ENCODE results near the gene CACNA1D. TPM values are rescaled to one million over a fixed set of nuclear protein-coding genes. Genes with fewer than 3 reads are reported as not detected.

The CACNA1D gene
- total and polyA plus RNA-seq, 2 experiments from 2014 or later = 5.2 to 27.8 TPM

- Histone ChIP-seq H3K79me2 (no peaks in the 10 kb centered on the region), H3K27me3 (no peaks in the 10 kb centered on the region), H3K27ac (no peak overlapping the region), H2AFZ (no peak overlapping the region), H3K9me3 (ENCODE audit: low read depth) (no peaks in the 10 kb centered on the region), H3K9me2 (replicated peaks; ENCODE audit: insufficient read depth) (no peaks in the 10 kb centered on the region), H3K4me2 (no peak overlapping the region), H3K36me3 (replicated peaks; ENCODE audit: insufficient read depth, low read depth) (no peaks in the 10 kb centered on the region), H3K4me3 (no peak overlapping the region), H3K4me1 (ENCODE audit: insufficient read depth) (peaks cover 6% of the 10 kb centered on the region), H4K20me1 (ENCODE audit: insufficient read depth, poor library complexity, severe bottlenecking) (no peaks in the 10 kb centered on the region)
- WGBS (ENCODE audit: low lambda C conversion rate, missing lambda C conversion rate) = 78% methylated on average over 9 of the region's 9 CpGs
- DNase-seq (ENCODE audit: low spot score) = no peak
- TF ChIP-seq EZH2 (IDR thresholded peaks at IDR 0.05; ENCODE audit: borderline replicate concordance) = no peak
- no peak for TF ChIP-seq CTCF (IDR thresholded peaks at IDR 0.05; ENCODE audit: poor library complexity)
These were observed 39.8 kb downstream of the CACNA1D start for GRCh38 chr3:53534216-53534615.

- 65% methylated on average over 13 of the region's 13 CpGs for WGBS (ENCODE audit: low lambda C conversion rate, missing lambda C conversion rate)
- Histone ChIP-seq H3K4me3 (no peak overlapping the region), H3K9me2 (replicated peaks; ENCODE audit: insufficient read depth) (no peaks in the 10 kb centered on the region), H3K27me3 (no peaks in the 10 kb centered on the region), H3K36me3 (replicated peaks; ENCODE audit: insufficient read depth, low read depth) (no peaks in the 10 kb centered on the region), H3K27ac (no peak overlapping the region), H2AFZ (peak overlapping the region; percentile 16), H3K4me1 (ENCODE audit: insufficient read depth) (peaks cover 6% of the 10 kb centered on the region), H4K20me1 (ENCODE audit: insufficient read depth, poor library complexity, severe bottlenecking) (no peaks in the 10 kb centered on the region), H3K4me2 (no peak overlapping the region), H3K79me2 (no peaks in the 10 kb centered on the region), H3K9me3 (ENCODE audit: low read depth) (no peaks in the 10 kb centered on the region)
- TF ChIP-seq EZH2phosphoT487 (IDR thresholded peaks at IDR 0.05; ENCODE audit: low read depth, severe bottlenecking, unreplicated experiment) = no peak
- no peak for TF ChIP-seq EZH2 (IDR thresholded peaks at IDR 0.05; ENCODE audit: borderline replicate concordance)
- TF ChIP-seq CTCF (IDR thresholded peaks at IDR 0.05; ENCODE audit: poor library complexity) = no peak
- DNase-seq (ENCODE audit: low spot score) = no peak
These were observed 40.4 kb downstream of the CACNA1D start for GRCh38 chr3:53534676-53535400.

- WGBS (ENCODE audit: low lambda C conversion rate, missing lambda C conversion rate) = 69% methylated on average over 4 of the region's 4 CpGs
- Histone ChIP-seq H3K27ac (peak overlapping the region; percentile 27), H3K79me2 (no peaks in the 10 kb centered on the region), H3K9me2 (replicated peaks; ENCODE audit: insufficient read depth) (no peaks in the 10 kb centered on the region), H2AFZ (no peak overlapping the region), H3K4me2 (no peak overlapping the region), H3K4me1 (ENCODE audit: insufficient read depth) (peaks cover 6% of the 10 kb centered on the region), H3K9me3 (ENCODE audit: low read depth) (no peaks in the 10 kb centered on the region), H3K27me3 (no peaks in the 10 kb centered on the region), H4K20me1 (ENCODE audit: insufficient read depth, poor library complexity, severe bottlenecking) (no peaks in the 10 kb centered on the region), H3K36me3 (replicated peaks; ENCODE audit: insufficient read depth, low read depth) (no peaks in the 10 kb centered on the region), H3K4me3 (no peak overlapping the region)
- TF ChIP-seq CTCF (IDR thresholded peaks at IDR 0.05; ENCODE audit: poor library complexity) (no peak), EZH2 (IDR thresholded peaks at IDR 0.05; ENCODE audit: borderline replicate concordance) (no peak), EZH2phosphoT487 (IDR thresholded peaks at IDR 0.05; ENCODE audit: low read depth, severe bottlenecking, unreplicated experiment) (no peak)
- DNase-seq (ENCODE audit: low spot score) = no peak
These were observed 41.9 kb downstream of the CACNA1D start for GRCh38 chr3:53536282-53536681.
